Thymus (tissue), 11 donors: ENCODE results near the gene TMPRSS4. TPM values are rescaled to one million over a fixed set of nuclear protein-coding genes. Genes with fewer than 3 reads are reported as not detected.

ENCODE experiments used
- DNase-seq, 9 donors: peaks; one replicate each; pipeline ENCODE4 v3.0.0-alpha.2; 2013; ENCODE audit warnings: low spot score in 9 of 9, low read depth in 6 of 9, missing footprints in 1 of 9
- H3K27ac ChIP-seq, 2 donors: one replicate each; pipeline ENCODE4 v1.5.1; 2013; ENCODE audit warnings: control low read depth in 1 of 2, low read depth in 1 of 2, low read length in 1 of 2, mild to moderate bottlenecking in 1 of 2, moderate library complexity in 1 of 2
- H3K27me3 ChIP-seq, 2 donors: one replicate each; pipeline ENCODE4 v1.5.1; 2013; ENCODE audit warnings: low read length in 1 of 2; ENCODE audit not compliant: control insufficient read depth in 2 of 2, insufficient read depth in 1 of 2
- H3K36me3 ChIP-seq, 2 donors: one replicate each; pipeline ENCODE4 v1.5.1; 2013; ENCODE audit warnings: low read length in 1 of 2, mild to moderate bottlenecking in 1 of 2, moderate library complexity in 1 of 2; ENCODE audit not compliant: control insufficient read depth in 2 of 2, insufficient read depth in 2 of 2
- H3K4me1 ChIP-seq, 2 donors: one replicate each; pipeline ENCODE4 v1.5.1; 2013; ENCODE audit warnings: low read length in 2 of 2; ENCODE audit not compliant: control insufficient read depth in 2 of 2, insufficient read depth in 2 of 2
- H3K4me3 ChIP-seq, 2 donors: one replicate each; pipeline ENCODE4 v1.5.1; 2013; ENCODE audit warnings: low read length in 2 of 2, control low read depth in 1 of 2, mild to moderate bottlenecking in 1 of 2
- H3K9me3 ChIP-seq, 2 donors: one replicate each; pipeline ENCODE4 v1.5.1; 2013; ENCODE audit warnings: low read length in 1 of 2, mild to moderate bottlenecking in 1 of 2; ENCODE audit not compliant: control insufficient read depth in 2 of 2, insufficient read depth in 1 of 2
- WGBS: extraction: QIAGEN DNeasy Blood & Tissue Kit; methylation state at CpG from one replicate; pipeline ENCODE4 v1.1.7; 2013; 5-methylcytosine and 5-hydroxymethylcytosine counted together
- polyA plus RNA-seq: library from polyadenylated mRNA; stranded (reverse); fragments of 200-250 nt; gene quantifications from one replicate; pipeline ENCODE4 v1.2.3, GENCODE V29; 2013
- total RNA-seq: library from RNA; stranded (reverse); fragments of 120-200 nt; gene quantifications from one replicate; pipeline ENCODE4 v1.2.4, GENCODE V29; 2013
- donor health status: healthy.

TMPRSS4 gene
- total and polyA plus RNA-seq, 2 donors, result 2.5 to 7.4 TPM

GRCh38 chr11:118098996-118099837 is 22.3 kb downstream of the TMPRSS4 start:
- no peaks in the 10 kb centered on the region for H3K36me3 ChIP-seq
- H3K9me3 ChIP-seq, result no peaks in the 10 kb centered on the region
- no peaks in the 10 kb centered on the region for H3K27me3 ChIP-seq
- no peaks in the 10 kb centered on the region for H3K4me1 ChIP-seq
- 84% methylated on average over 11 of the region's 11 CpGs for WGBS
- no peak overlapping the region for H3K27ac ChIP-seq
- DNase-seq, result no peak
- no peak overlapping the region for H3K4me3 ChIP-seq

- Histone ChIP-seq H3K4me3 (no peak overlapping the region), H3K4me1 (no peaks in the 10 kb centered on the region), H3K27me3 (no peaks in the 10 kb centered on the region), H3K27ac (no peak overlapping the region), H3K36me3 (no peaks in the 10 kb centered on the region), H3K9me3 (no peaks in the 10 kb centered on the region)
- no peak for DNase-seq
- WGBS, result 92% methylated on average over 10 of the region's 10 CpGs
Observed at GRCh38 chr11:118099838-118100556, 23.1 kb downstream of the TMPRSS4 start.

- no peak for DNase-seq
- no peak overlapping the region for H3K27ac ChIP-seq
- H3K4me1 ChIP-seq, result no peaks in the 10 kb centered on the region
- no peaks in the 10 kb centered on the region for H3K9me3 ChIP-seq
- H3K4me3 ChIP-seq, result no peak overlapping the region
- WGBS, result 94% methylated on average over 3 of the region's 3 CpGs
- H3K36me3 ChIP-seq, result no peaks in the 10 kb centered on the region
- no peaks in the 10 kb centered on the region for H3K27me3 ChIP-seq
Observed at GRCh38 chr11:118100691-118101232, 23.9 kb downstream of the TMPRSS4 start.

GRCh38 chr11:118102721-118103261 is 25.9 kb downstream of the TMPRSS4 start:
- WGBS, result 91% methylated on average over 13 of the region's 13 CpGs
- no peak for DNase-seq

GRCh38 chr11:118104491-118104890 is 27.6 kb downstream of the TMPRSS4 start:
- Histone ChIP-seq H3K4me1 (no peaks in the 10 kb centered on the region), H3K9me3 (no peaks in the 10 kb centered on the region), H3K27ac (no peak overlapping the region), H3K4me3 (no peak overlapping the region), H3K36me3 (no peaks in the 10 kb centered on the region), H3K27me3 (no peaks in the 10 kb centered on the region)
- DNase-seq, result no peak
- WGBS, result 98% methylated on average over 6 of the region's 6 CpGs

More at GRCh38 chr11:118102721-118103261, 25.9 kb downstream of the TMPRSS4 start:
- no peaks in the 10 kb centered on the region for H3K4me1 ChIP-seq
- H3K36me3 ChIP-seq, result no peaks in the 10 kb centered on the region
- H3K27ac ChIP-seq, result no peak overlapping the region
- H3K4me3 ChIP-seq, result no peak overlapping the region
- H3K27me3 ChIP-seq, result no peaks in the 10 kb centered on the region
- no peaks in the 10 kb centered on the region for H3K9me3 ChIP-seq

GRCh38 chr11:118105657-118106305 is 28.9 kb downstream of the TMPRSS4 start:
- 89% methylated on average over 4 of the region's 4 CpGs for WGBS
- Histone ChIP-seq H3K27me3 (no peaks in the 10 kb centered on the region), H3K4me3 (no peak overlapping the region), H3K36me3 (no peaks in the 10 kb centered on the region), H3K4me1 (no peaks in the 10 kb centered on the region), H3K9me3 (no peaks in the 10 kb centered on the region), H3K27ac (no peak overlapping the region)
- no peak for DNase-seq

- no peak overlapping the region for H3K4me3 ChIP-seq
- H3K27ac ChIP-seq, result no peak overlapping the region
- no peaks in the 10 kb centered on the region for H3K36me3 ChIP-seq
- no peaks in the 10 kb centered on the region for H3K9me3 ChIP-seq
- H3K4me1 ChIP-seq, result no peaks in the 10 kb centered on the region
- DNase-seq, result no peak
- 87% methylated on average over 2 of the region's 2 CpGs for WGBS
- no peaks in the 10 kb centered on the region for H3K27me3 ChIP-seq
Observed at GRCh38 chr11:118106789-118107335, 30.0 kb downstream of the TMPRSS4 start.

- Histone ChIP-seq H3K27ac (no peak overlapping the region), H3K27me3 (no peaks in the 10 kb centered on the region), H3K4me1 (no peaks in the 10 kb centered on the region), H3K4me3 (no peak overlapping the region), H3K36me3 (no peaks in the 10 kb centered on the region), H3K9me3 (no peaks in the 10 kb centered on the region)
- 94% methylated on average over 5 of the region's 5 CpGs for WGBS
- no peak for DNase-seq
Observed at GRCh38 chr11:118108513-118108912, 31.6 kb downstream of the TMPRSS4 start.
